GM12878 (cell line): Measurements from ENCODE around the gene RCAN2. TPM values are rescaled to one million over a fixed set of nuclear protein-coding genes. Genes with fewer than 3 reads are reported as not detected.

Experiments
- ATAC-seq: fragments of 200-7000 bp; cut with Tn5 transposase; 3 replicates; pipeline ENCODE4 v1.9.1; 2020; ENCODE audit warnings: mild to moderate bottlenecking, moderate library complexity
- BruUV-seq: library from RNA; stranded (reverse); fragments of 400-500 nt; replicated peaks from 2 replicates; lab custom pipeline; 2021; lab: Mats Ljungman, UMichigan
- CTCF ChIA-PET: fragments of 300-600 bp; sonication (Branson Sonifier 250); formaldehyde crosslinking; extraction: SDS; loops from one replicate; lab custom pipeline; 2021; ENCODE audit warnings: inconsistent platforms; lab: Yijun Ruan, JAX
- POLR2A ChIA-PET: fragments of 350-600 bp; formaldehyde crosslinking; extraction: SDS; loops from one replicate; lab custom pipeline; 2021; ENCODE audit warnings: inconsistent platforms; lab: Charles Lee
- RAD21 ChIA-PET: fragments of 300-600 bp; sonication (Branson Sonifier 250); formaldehyde crosslinking; loops from one replicate; lab custom pipeline; 2023; ENCODE audit warnings: antibody characterized with exemption; ENCODE audit not compliant: unreplicated experiment; lab: Charles Lee
- SMC1A ChIA-PET: fragments of 300-600 bp; sonication (Branson Sonifier 250); formaldehyde crosslinking; loops from one replicate; lab custom pipeline; 2023; ENCODE audit not compliant: unreplicated experiment, uncharacterized antibody; lab: Charles Lee
- DNase-seq: peaks from one replicate; pipeline ENCODE4 v3.0.0-alpha.2; 2011; ENCODE audit warnings: low read depth, low spot score
- FAIRE-seq: peaks from 3 replicates; lab custom pipeline; 2011; peaks lifted over from hg19 to GRCh38; lab: Jason Lieb, UNC
- H2AFZ ChIP-seq: 2 replicates; pipeline ENCODE4 v1.6.0; 2011; ENCODE audit warnings: low read depth, low read length, control low read depth; ENCODE audit not compliant: control insufficient read depth
- H3K27ac ChIP-seq: 2 replicates; pipeline ENCODE4 v1.5.1; 2011; ENCODE audit warnings: control low read depth; ENCODE audit not compliant: control insufficient read depth, insufficient read depth
- H3K27me3 ChIP-seq, 2 experiments: replicated peaks in 1 of 2; 2 replicates each; pipeline versions ENCODE4 v1.6.0 to v1.6.1; 2011; ENCODE audit warnings: low read length in 1 of 2; ENCODE audit not compliant: control insufficient read depth in 2 of 2, insufficient read depth in 2 of 2
- H3K36me3 ChIP-seq, 2 experiments: 2 replicates each; pipeline ENCODE4 v1.5.1; 2011; ENCODE audit warnings: low read length in 1 of 2; ENCODE audit not compliant: control insufficient read depth in 2 of 2, insufficient read depth in 2 of 2
- H3K4me1 ChIP-seq: 2 replicates; pipeline ENCODE4 v1.6.1; 2011; ENCODE audit warnings: mild to moderate bottlenecking, low read length, moderate library complexity, mixed read lengths; ENCODE audit not compliant: control insufficient read depth, insufficient read depth
- H3K4me2 ChIP-seq: 2 replicates; pipeline ENCODE4 v1.6.0; 2011; ENCODE audit warnings: control low read depth; ENCODE audit not compliant: control insufficient read depth, insufficient read depth
- H3K4me3 ChIP-seq: fragments of 200-600 bp; sonication (generic); 2 replicates; pipeline ENCODE4 v1.5.1; 2016
- H3K79me2 ChIP-seq: 2 replicates; pipeline ENCODE4 v1.6.0; 2011; ENCODE audit warnings: low read length; ENCODE audit not compliant: control insufficient read depth, insufficient read depth
- H3K9ac ChIP-seq: 2 replicates; pipeline ENCODE4 v1.8.0; 2011; ENCODE audit warnings: low read length, control low read depth, mixed read lengths; ENCODE audit not compliant: control insufficient read depth, insufficient read depth
- H3K9me3 ChIP-seq: replicated peaks from 3 replicates; pipeline ENCODE4 v1.5.1; 2011; ENCODE audit warnings: mild to moderate bottlenecking, low read length; ENCODE audit not compliant: control insufficient read depth, insufficient read depth
- H4K20me1 ChIP-seq: 2 replicates; pipeline ENCODE4 v1.6.0; 2011; ENCODE audit not compliant: control insufficient read depth, insufficient read depth
- FOS ChIP-seq: IDR thresholded peaks from 3 replicates; pipeline ENCODE4 v1.6.1; 2011; ENCODE audit warnings: borderline replicate concordance; ENCODE audit not compliant: insufficient read length; ENCODE audit errors: extremely low read depth
- GABPA ChIP-seq: IDR thresholded peaks from 2 replicates; pipeline ENCODE4 v1.6.1; 2014; ENCODE audit warnings: antibody characterized with exemption, low read depth, mild to moderate bottlenecking, inconsistent platforms
- IRF4 ChIP-seq: IDR thresholded peaks from 2 replicates; pipeline ENCODE4 v1.6.1; 2011; ENCODE audit warnings: low read depth, low read length
- KLF5 ChIP-seq: fragments of 450-650 bp; IDR thresholded peaks from 2 replicates; pipeline ENCODE4 v1.6.1; 2014; ENCODE audit warnings: mild to moderate bottlenecking; ENCODE audit not compliant: partially characterized antibody
- MYB ChIP-seq: fragments of 150-350 bp; IDR thresholded peaks from 2 replicates; pipeline ENCODE4 v1.6.1; 2014; ENCODE audit warnings: mild to moderate bottlenecking, low read depth, low read length, borderline replicate concordance
- NRF1 ChIP-seq: conservative IDR thresholded peaks from 2 replicates; pipeline ENCODE4 v1.6.1; 2011; ENCODE audit warnings: mild to moderate bottlenecking, low read depth, low read length, improper control_type of control experiment
- PKNOX1 ChIP-seq: fragments of 450-650 bp; IDR thresholded peaks from 2 replicates; pipeline ENCODE4 v1.6.1; 2016; ENCODE audit warnings: mild to moderate bottlenecking
- POLR2A ChIP-seq: IDR thresholded peaks from 2 replicates; pipeline ENCODE4 v1.6.1; 2011; ENCODE audit warnings: low read depth, mild to moderate bottlenecking, low read length
- POLR2AphosphoS5 ChIP-seq: IDR thresholded peaks from 2 replicates; pipeline ENCODE4 v1.6.1; 2011; ENCODE audit warnings: mild to moderate bottlenecking, low read length, inconsistent platforms
- RELA ChIP-seq: fragments of 450-650 bp; IDR thresholded peaks from 2 replicates; pipeline ENCODE4 v1.8.0; 2014; ENCODE audit warnings: borderline replicate concordance; ENCODE audit not compliant: partially characterized antibody
- TARDBP ChIP-seq: IDR thresholded peaks from 2 replicates; pipeline ENCODE4 v1.6.1; 2016; ENCODE audit warnings: borderline replicate concordance
- YBX1 ChIP-seq: fragments of 450-650 bp; IDR thresholded peaks from 2 replicates; pipeline ENCODE4 v1.6.1; 2016; ENCODE audit warnings: antibody characterized with exemption
- ZSCAN29 ChIP-seq: fragments of 450-650 bp; IDR thresholded peaks from 2 replicates; pipeline ENCODE4 v1.6.1; 2017; ENCODE audit warnings: mild to moderate bottlenecking, moderate library complexity
- WGBS: methylation state at CpG from one replicate; pipeline ENCODE4 v1.1.6; 2016; ENCODE audit warnings: low lambda C conversion rate; ENCODE audit not compliant: insufficient replicate concordance, insufficient coverage; ENCODE audit errors: missing lambda C conversion rate; 5-methylcytosine and 5-hydroxymethylcytosine counted together
- in situ Hi-C: fragments of 300-500 bp; cut with MboI; formaldehyde crosslinking; loops from 9 replicates; pipeline ENCODE4 v1.14.3; 2018; ENCODE audit warnings: mixed read lengths
- intact Hi-C: fragments of 100-400 bp; cut with micrococcal nuclease; formaldehyde crosslinking; loops from one replicate; pipeline ENCODE4 v1.14.2; 2022; ENCODE audit not compliant: unreplicated experiment
- polyA plus RNA-seq, 11 experiments: library from polyadenylated mRNA; depleted of rRNA in 4 of 11; unstranded in 6 of 11; stranded (reverse) in 5 of 11; fragments of >200 nt; fragmentation: Nextera tagmentation in 4 of 11; fragmentation: Illumina TruSeq in 1 of 11; extraction: Ambion mirVana in 4 of 11; extraction: Trizol in 1 of 11; gene quantifications; 1 replicate in 1 of 11; 2 replicates in 10 of 11; pipeline versions ENCODE4 v1.2.1 to v1.2.3, GENCODE V29; 2011 to 2016; ENCODE audit warnings: inconsistent platforms in 2 of 11, missing spikeins in 2 of 11, low read depth in 1 of 11
- total RNA-seq, 4 experiments: library from RNA; depleted of rRNA in 3 of 4; stranded (reverse); fragments of >200 nt in 3 of 4; fragmentation: Illumina TruSeq in 1 of 4; extraction: Trizol in 1 of 4; gene quantifications; 2 replicates each; pipeline versions ENCODE4 v1.2.1 to v1.2.3, GENCODE V29; 2013 to 2021
- TF ChIP-seq, protein P1 (sequence below): IDR thresholded peaks from 2 replicates; pipeline ENCODE4 v1.6.1; 2012; ENCODE audit warnings: low read depth, low read length, improper control_type of control experiment

The RCAN2 gene
- total and polyA plus RNA-seq, 10 of the 15 experiments (the other 5 are each of a cell fraction or from before 2014, with no cell fraction given): 0.06 TPM; not detected in 9

DNA sequence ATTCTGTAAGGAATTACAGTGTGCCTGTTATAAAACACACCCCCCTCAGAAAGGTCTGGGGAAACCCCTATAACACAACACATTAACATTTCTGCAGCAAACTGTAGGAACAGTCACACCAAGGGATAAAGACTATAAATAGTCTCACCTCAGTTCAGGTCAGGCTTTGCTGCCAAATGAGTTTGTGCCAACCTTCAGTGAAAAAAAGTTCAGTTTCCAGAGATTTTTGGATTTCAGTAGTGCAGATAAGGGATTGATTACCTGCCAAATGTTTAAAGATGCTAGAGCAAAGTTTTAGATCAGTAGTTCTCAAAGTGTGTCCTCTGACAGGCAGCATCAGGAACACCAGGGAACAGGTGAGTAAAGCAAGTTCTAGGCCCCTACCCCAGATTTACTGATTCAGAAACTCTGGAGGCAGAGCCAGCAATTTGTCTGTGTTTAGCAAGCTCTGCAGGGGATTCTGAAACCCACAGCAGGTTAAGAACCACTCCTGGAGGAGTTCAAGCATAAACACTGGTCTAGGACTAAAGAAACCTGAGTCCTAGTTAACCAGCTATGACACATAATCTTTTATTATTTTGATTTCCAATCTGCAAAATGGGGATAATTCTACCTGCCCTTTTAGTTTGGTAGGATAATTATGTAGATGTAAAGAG is 111.0 kb downstream of the RCAN2 start:
- no peaks in the 10 kb centered on the region; the same call in 2 of the 3 replicates for H3K9me3 ChIP-seq
- H4K20me1 ChIP-seq: no peaks in the 10 kb centered on the region
- H2AFZ ChIP-seq: no peak overlapping the region
- H3K4me2 ChIP-seq: peak overlapping the region; percentile 39
- H3K4me3 ChIP-seq: no peak overlapping the region
- in situ Hi-C loops: no loop called here
- no peaks in the 10 kb centered on the region for H3K79me2 ChIP-seq
- no peak for FAIRE-seq
- TF ChIP-seq IRF4 (no peak), GABPA (no peak), PKNOX1 (no peak), KLF5 (no peak)
- no peaks in the 10 kb centered on the region for H3K36me3 ChIP-seq
- SMC1A ChIA-PET: interaction anchor here (1.1 kb wide), 1 partner anchor 163 kb away, joined by 3 read pairs; no protein-coding TSS in a partner anchor
- no peak for DNase-seq
- POLR2A ChIA-PET: no interaction called here
- RAD21 ChIA-PET: no interaction called here
- ATAC-seq: no peak
- no peaks in the 10 kb centered on the region; a peak in 2 of 4 replicates for H3K27me3 ChIP-seq
- intact Hi-C loops: no loop called here
- H3K9ac ChIP-seq: no peak overlapping the region
- no TSS peak for BruUV-seq
- CTCF ChIA-PET: interaction anchor here (1.3 kb wide), 1 partner anchor 159 kb away, joined by 4 read pairs; no protein-coding TSS in a partner anchor
- H3K4me1 ChIP-seq: peaks cover 19% of the 10 kb centered on the region
- no peak overlapping the region for H3K27ac ChIP-seq

- ChIA-PET SMC1A (interaction anchor here (1.0 to 2.2 kb wide), 4 partner anchors 10 to 162 kb away, joined by 3 to 8 read pairs (median 4); no protein-coding TSS in a partner anchor), RAD21 (no interaction called here), POLR2A (no interaction called here), CTCF (interaction anchor here (1.1 to 1.3 kb wide), 2 partner anchors 157 to 288 kb away, joined by 3 to 4 read pairs; no protein-coding TSS in a partner anchor)
- TF ChIP-seq POLR2A: no peak
- no peak for TF ChIP-seq ZSCAN29
- TF ChIP-seq NRF1: no peak
- no peak for TF ChIP-seq YBX1
- no peak for TF ChIP-seq POLR2AphosphoS5
- TF ChIP-seq RELA: no peak
- no peak for TF ChIP-seq FOS
- no peak for TF ChIP-seq TARDBP
- TF ChIP-seq MYB: no peak
- TF ChIP-seq, protein P1, sequence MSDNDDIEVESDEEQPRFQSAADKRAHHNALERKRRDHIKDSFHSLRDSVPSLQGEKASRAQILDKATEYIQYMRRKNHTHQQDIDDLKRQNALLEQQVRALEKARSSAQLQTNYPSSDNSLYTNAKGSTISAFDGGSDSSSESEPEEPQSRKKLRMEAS: no peak
- Histone ChIP-seq H3K27ac (no peak overlapping the region), H3K27me3 (no peaks in the 10 kb centered on the region; a peak in 2 of 4 replicates), H3K4me2 (no peak overlapping the region), H3K4me1 (peaks cover 19% of the 10 kb centered on the region), H2AFZ (no peak overlapping the region), H3K79me2 (no peaks in the 10 kb centered on the region), H3K36me3 (no peaks in the 10 kb centered on the region), H4K20me1 (no peaks in the 10 kb centered on the region), H3K4me3 (no peak overlapping the region), H3K9me3 (no peaks in the 10 kb centered on the region; the same call in 2 of the 3 replicates), H3K9ac (no peak overlapping the region)
- BruUV-seq: no TSS peak
- FAIRE-seq (no peak), DNase-seq (no peak), ATAC-seq (no peak)
- intact Hi-C loops (no loop called here), in situ Hi-C loops (no loop called here)
- 59% methylated on average over 2 of the region's 2 CpGs for WGBS
These were observed 112.3 kb downstream of the RCAN2 start for GRCh38 chr6:46378882-46379416.
